HG03064 (cell line): ENCODE data around the gene KCNJ8.
"Not testable (repeated sequence)": the region's sequence is repeated elsewhere in the genome, so short reads cannot be mapped to it uniquely, and the experiment has no call there.

Source experiments
- ATAC-seq: cut with Tn5 transposase; IDR thresholded peaks from one replicate; pipeline ENCODE4 v1.9.1; 2021; ENCODE audit warnings: low read depth; ENCODE audit not compliant: unreplicated experiment

The KCNJ8 gene

GRCh38 chr12:21788089-21788983 is 13.8 kb upstream of the KCNJ8 start:
- ATAC-seq = no peak

- ATAC-seq = no peak
Observed at GRCh38 chr12:21786041-21786531, 11.6 kb upstream of the KCNJ8 start.

- not testable (repeated sequence) for ATAC-seq
Observed at GRCh38 chr12:21782723-21783122, 8.2 kb upstream of the KCNJ8 start.

GRCh38 chr12:21780786-21781185 is 6.3 kb upstream of the KCNJ8 start:
- no peak for ATAC-seq

GRCh38 chr12:21776175-21776574 is 1.7 kb upstream of the KCNJ8 start:
- no peak for ATAC-seq

- no peak for ATAC-seq
Observed at GRCh38 chr12:21775133-21775820, 771 bp upstream of the KCNJ8 start.

GRCh38 chr12:21773806-21774205 is 700 bp downstream of the KCNJ8 start:
- no peak for ATAC-seq

- ATAC-seq = no peak
Observed at GRCh38 chr12:21773263-21773741, 1.2 kb downstream of the KCNJ8 start.

- no peak for ATAC-seq
Observed at GRCh38 chr12:21771311-21771710, 3.2 kb downstream of the KCNJ8 start.

- ATAC-seq = no peak
Observed at GRCh38 chr12:21769307-21769706, 5.2 kb downstream of the KCNJ8 start.

- ATAC-seq = no peak
Observed at GRCh38 chr12:21766403-21766802, 8.1 kb downstream of the KCNJ8 start.

- ATAC-seq = no peak
Observed at GRCh38 chr12:21764950-21765349, 9.6 kb downstream of the KCNJ8 start.

- ATAC-seq = no peak
Observed at GRCh38 chr12:21764065-21764464, 10.4 kb downstream of the KCNJ8 start.

- ATAC-seq = no peak
Observed at GRCh38 chr12:21763531-21763930, 11.0 kb downstream of the KCNJ8 start.

- ATAC-seq = no peak
Observed at GRCh38 chr12:21759737-21760136, 14.8 kb downstream of the KCNJ8 start.

GRCh38 chr12:21757735-21758134 is 16.8 kb downstream of the KCNJ8 start:
- no peak for ATAC-seq

- ATAC-seq = no peak
Observed at GRCh38 chr12:21756699-21757098, 17.8 kb downstream of the KCNJ8 start.

GRCh38 chr12:21751517-21751916 is 23.0 kb downstream of the KCNJ8 start:
- no peak for ATAC-seq

GRCh38 chr12:21745258-21745657 is 29.2 kb downstream of the KCNJ8 start:
- no peak for ATAC-seq

- no peak for ATAC-seq
Observed at GRCh38 chr12:21731144-21731543, 43.4 kb downstream of the KCNJ8 start.

GRCh38 chr12:21725731-21726130 is 48.8 kb downstream of the KCNJ8 start:
- ATAC-seq = no peak
